ENCODE measurements around the gene TBC1D2B.

DNA sequence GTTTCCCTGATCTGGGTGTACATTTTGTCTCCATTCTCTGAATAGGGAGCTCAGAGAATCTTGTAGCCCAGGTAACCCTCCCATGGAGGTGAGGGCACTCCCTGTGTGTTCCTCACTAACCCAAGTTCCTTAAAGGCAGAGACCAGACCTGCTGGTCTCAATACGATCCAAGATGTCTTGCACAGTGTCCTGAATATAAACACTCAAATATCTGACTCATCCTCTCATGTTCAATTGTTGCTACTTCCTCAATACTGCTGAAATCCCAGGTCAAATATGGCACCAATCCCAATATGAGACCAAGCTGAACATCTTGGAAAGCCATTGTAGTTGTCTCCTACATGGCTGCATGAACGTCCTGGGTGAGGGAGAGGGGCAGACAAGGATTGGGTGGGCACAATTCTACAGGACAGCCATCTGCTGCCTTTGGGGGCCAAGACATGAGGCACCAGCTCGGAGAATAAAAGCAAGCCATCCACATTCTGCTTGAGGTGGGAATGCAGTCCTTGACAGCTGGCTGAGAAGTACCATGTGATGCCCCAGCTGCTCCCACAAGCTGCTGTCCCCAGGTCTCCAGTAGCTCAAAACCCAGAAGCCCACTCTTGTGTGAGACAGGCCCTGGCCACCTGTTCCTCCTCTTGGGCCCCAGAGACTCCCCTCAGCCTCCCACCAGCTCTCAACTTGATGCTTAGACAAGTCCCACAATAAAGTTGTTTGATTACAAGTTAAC lies 18.2 kb downstream of the TBC1D2B start:
- TF ChIP-seq POLR2AphosphoS5 (IDR thresholded peaks at IDR 0.05; ENCODE audit: insufficient read depth, low read depth, low read length) (no peak), POLR2A (IDR thresholded peaks at IDR 0.05; ENCODE audit: low read depth, low read length) (no peak)

Data from endothelial cell of umbilical vein (primary cell).